Left cardiac atrium (tissue), 4 donors: ENCODE data around the gene ITGB6. TPM values are rescaled to one million over a fixed set of nuclear protein-coding genes. Genes with fewer than 3 reads are reported as not detected.
A peak's percentile ranks its signal among the peaks of the same experiment; 100 is the strongest.

ENCODE experiments used
- ATAC-seq, 2 donors: fragments of 200-7000 bp; cut with Tn5 transposase; one replicate each; pipeline ENCODE4 v1.9.1; 2020; ENCODE audit warnings: mild to moderate bottlenecking in 2 of 2, moderate library complexity in 2 of 2
- DNase-seq: peaks from one replicate; pipeline ENCODE4 v3.0.0-alpha.2; 2020
- intact Hi-C, 2 donors: fragments of 100-400 bp; cut with DNase I; formaldehyde crosslinking; loops; one replicate each; pipeline versions ENCODE4 v1.14.1 to v1.15.1; 2022 to 2023
- total RNA-seq, 2 donors: library from RNA; stranded (reverse); fragmentation: NEBNext Ultra II Directional; extraction: Animal tissue kit (Norgen Biotek cat#: 25700); gene quantifications; one replicate each; pipeline ENCODE4 v1.2.1, GENCODE V29; 2021
- donor health status: DM: no; HTN: yes; CAD: no.
- donor health status: DM: no; HTN: yes; CAD: no; lungs with severe emphysema.
- donor health status: DM: yes; HTN: yes; CAD: no.
- donor health status: Dilated cardiomyopathy.

Gene ITGB6
- total RNA-seq, 2 donors from 2014 or later, result 0.77 to 0.86 TPM

GRCh38 chr2:160222546-160223283 is 22.6 kb upstream of the ITGB6 start:
- ATAC-seq, result no peak
- intact Hi-C loops, result no loop called here
- DNase-seq, result no peak

DNA sequence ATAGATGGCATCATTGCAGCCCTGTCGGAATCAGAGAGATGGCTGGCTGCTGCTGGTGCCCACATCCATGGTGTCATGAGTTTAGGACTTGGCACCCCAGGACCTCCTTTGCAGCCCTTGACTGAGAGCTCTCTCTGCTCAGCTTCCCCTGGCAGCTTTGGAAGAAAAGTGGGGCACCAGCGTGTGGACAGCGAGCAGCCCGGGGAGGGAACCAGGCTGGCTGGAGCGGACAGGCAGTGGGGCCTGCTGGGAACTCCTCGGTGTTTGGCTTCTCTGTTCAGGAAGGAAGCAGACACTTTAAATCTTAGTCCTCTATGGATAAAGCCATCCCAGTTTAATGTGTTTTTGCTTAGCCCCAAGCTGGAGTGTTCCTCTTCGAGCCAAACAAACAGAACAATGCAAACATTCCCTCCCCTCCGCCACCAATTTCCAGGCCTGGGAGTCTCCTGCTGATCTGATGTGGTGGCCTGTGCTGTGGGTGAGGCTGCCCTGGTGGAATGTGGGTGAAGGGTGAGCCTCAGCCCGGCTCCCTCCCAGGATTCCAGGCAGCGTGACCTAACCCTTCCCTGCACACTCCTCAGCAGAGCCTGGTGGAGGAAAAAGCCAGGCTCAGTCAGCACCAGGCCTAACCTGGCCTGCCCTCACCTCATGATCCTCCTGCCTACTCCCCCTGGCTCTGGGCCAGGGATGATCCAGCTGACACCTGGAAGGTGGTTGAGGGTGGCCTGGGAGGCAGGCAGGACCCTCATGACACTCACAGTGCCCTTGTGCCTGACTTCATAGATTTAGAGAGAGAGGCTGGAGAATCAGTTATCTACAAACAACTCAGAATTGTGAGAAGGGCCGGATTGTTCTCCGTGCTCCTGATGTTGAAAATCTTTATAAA is 21.6 kb upstream of the ITGB6 start:
- DNase-seq, result peak; percentile 61
- ATAC-seq, result peak; percentile 89 to 90
- intact Hi-C loops, result no loop called here

DNA sequence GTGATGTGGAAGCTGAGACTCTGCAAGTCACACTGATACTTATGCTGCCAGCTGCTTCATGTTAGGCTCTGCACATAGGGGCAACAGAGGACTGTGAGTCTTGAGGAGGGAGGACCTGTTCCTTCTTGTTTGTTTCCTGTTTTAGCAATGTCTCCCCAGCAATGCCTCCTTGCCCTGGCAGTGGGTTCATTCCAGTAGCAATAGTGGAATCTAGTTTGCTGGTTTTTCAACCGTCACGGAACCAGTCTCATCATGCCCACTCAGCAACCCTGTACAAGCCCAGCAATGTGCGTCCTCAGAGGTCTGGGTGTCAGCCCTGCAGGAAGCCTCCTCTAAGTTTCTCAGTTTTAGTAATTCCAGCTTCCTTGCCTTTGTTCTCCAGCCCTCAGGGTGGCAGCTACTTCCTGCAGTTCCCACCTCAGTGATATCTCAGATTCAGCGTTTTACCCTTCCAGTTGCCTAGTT is 20.5 kb upstream of the ITGB6 start:
- intact Hi-C loops, result no loop called here
- ATAC-seq, result no peak

GRCh38 chr2:160220026-160220425 is 20.0 kb upstream of the ITGB6 start:
- intact Hi-C loops, result no loop called here
- DNase-seq, result no peak

More for the DNA sequence above, 20.5 kb upstream of the ITGB6 start:
- DNase-seq, result no peak

DNA sequence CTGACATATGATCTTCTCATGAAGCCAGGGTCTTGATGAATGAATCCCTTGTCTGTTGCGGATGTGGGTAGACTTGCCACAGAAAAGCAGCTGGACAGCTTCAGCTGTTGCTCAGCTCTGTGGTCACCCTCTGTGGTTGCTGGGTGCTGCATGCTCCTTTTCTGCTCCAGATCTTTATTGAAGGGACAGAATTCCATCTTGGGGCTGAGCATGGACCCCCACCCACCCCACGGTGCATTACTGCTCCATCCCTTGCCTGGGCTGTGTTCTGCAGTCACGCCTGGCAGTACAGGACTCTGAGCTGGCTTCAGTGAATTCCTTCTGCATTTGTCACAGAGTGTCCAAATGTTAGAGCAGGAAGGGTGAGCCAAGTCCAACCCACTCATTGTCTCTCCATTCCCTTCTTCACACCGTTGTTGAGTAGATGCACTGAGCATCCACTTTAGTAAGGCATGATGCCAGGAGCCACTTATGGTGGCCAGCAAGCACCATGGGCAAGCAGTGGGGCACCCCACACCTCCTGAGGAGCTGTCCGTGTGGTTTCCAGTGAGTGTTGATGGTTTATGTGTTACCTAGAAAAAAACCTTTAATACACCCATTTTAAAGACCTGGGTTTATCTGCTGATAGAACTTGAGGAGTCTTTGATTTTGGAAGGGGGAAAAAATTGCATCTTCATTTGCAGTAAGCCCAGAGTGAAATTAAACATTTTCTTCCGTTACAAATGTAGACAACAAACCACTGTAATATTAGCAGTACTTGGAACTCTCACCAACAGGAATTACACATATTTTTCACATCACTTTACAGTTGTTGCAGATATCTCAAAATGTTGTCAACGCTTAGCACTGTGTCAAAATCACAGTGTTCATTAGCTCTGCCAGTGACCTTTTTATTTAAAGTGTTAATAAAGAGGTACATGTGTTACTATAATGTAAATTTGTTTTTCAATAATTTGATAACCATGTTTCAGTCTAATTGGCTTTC is 14.7 kb upstream of the ITGB6 start:
- DNase-seq, result peak; percentile 54
- intact Hi-C loops, result loop anchor here in 1 of 2 donors (5.0 kb wide), 1 partner anchor 53 kb away; no protein-coding TSS in a partner anchor
- peak; percentile 91 to 97 for ATAC-seq

More at GRCh38 chr2:160220026-160220425, 20.0 kb upstream of the ITGB6 start:
- ATAC-seq, result no peak

- DNase-seq (no peak), ATAC-seq (no peak)
- intact Hi-C loops, result loop anchor here in 1 of 2 donors (5.0 kb wide), 1 partner anchor 54 kb away; no protein-coding TSS in a partner anchor
Observed at GRCh38 chr2:160213511-160213910, 13.4 kb upstream of the ITGB6 start.

- intact Hi-C loops, result loop anchor here in 1 of 2 donors (5.0 kb wide), 1 partner anchor 57 kb away; no protein-coding TSS in a partner anchor
- peak in 1 of 2 donors; percentile 36 for ATAC-seq
- DNase-seq, result peak; percentile 65
Observed at GRCh38 chr2:160210599-160211138, 10.6 kb upstream of the ITGB6 start.

GRCh38 chr2:160209516-160209856 is 9.4 kb upstream of the ITGB6 start:
- DNase-seq (no peak), ATAC-seq (peak; percentile 16 to 17)
- intact Hi-C loops, result no loop called here

GRCh38 chr2:160208655-160209515 is 8.8 kb upstream of the ITGB6 start:
- no peak for DNase-seq
- ATAC-seq, result no peak
- intact Hi-C loops, result no loop called here

DNA sequence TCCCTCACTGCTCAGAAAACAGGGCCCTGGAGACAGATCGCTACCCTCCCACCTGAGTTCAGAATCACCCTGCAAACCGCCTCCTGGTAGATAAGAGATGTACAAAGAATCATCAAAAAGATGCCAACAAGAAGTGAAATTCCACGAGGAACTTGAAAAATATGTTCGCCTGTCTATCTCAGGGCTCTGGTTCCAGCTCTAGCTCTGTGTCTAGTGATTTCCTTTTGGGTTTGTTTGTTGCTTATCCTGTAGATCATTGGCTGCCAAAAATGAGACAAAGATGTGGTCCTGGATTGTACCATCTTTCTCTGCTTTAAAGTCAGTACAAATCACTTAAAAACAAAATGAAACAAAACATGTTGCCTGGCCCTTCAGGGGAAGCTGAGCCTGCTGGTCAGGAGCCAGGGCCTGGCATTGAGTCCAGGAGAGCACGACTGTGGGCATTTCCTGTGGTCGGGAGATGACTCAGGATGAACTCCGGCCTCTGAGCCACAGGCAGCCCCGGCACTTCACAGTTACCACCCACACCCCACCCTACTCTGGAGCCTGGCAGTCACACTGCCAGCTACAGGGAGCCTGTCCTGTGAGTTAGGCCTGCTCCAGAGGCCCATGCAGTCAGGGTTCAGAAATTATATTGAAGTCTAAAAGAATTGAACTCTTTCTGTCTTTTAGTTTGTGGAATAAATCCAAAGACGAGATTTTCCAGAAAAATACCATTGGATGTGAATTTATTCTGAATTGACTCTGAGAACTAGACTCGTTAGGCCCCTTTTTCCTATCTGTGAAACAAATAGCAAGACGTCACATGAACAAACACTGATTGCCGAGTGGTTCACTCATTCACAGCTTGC is 8.0 kb upstream of the ITGB6 start:
- DNase-seq, result peak; percentile 84
- intact Hi-C loops, result no loop called here
- ATAC-seq, result peak; percentile 88 to 97

DNA sequence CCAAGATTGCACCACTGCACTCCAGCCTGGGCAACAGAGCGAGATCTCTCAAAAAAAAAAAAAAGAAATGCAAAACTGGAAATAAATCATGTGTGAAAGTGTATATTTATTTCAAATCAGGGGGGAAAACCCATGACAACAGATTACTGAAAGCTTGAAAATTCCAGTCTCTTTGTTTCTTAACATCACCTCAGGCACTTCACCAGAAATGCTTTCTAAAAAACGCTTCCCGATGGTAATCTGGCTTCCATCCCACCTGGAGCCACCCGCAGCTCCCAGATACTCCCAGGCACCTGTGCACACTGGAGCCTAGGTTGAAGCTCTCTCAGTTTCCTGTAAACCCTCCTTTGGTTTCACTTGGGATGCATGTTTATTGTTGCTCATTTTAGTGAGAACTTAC is 7.2 kb upstream of the ITGB6 start:
- DNase-seq (no peak), ATAC-seq (no peak)
- intact Hi-C loops, result no loop called here

DNA sequence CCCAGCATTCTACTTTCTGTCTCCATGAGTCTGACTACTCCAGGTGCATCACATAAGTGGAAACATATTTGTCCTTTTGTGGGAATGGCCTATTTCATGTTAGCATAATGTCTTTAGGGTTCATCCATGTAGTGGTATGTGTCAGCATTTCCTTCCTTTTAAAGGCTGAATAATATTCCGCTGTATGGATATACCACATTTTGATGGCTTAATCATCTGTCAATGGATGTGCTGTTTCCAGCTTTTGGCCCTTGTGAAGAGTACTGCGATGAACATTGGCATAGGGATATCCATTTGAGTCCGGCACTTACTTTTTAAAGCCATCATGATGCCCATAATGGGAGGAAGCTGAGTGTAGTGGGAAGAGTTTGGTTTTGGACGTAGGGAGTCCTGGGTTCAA is 6.4 kb upstream of the ITGB6 start:
- ATAC-seq (no peak), DNase-seq (no peak)
- intact Hi-C loops, result no loop called here

GRCh38 chr2:160205505-160205904 is 5.4 kb upstream of the ITGB6 start:
- DNase-seq (peak; percentile 37), ATAC-seq (peak in 1 of 2 donors; percentile 38)
- intact Hi-C loops, result no loop called here

- DNase-seq (no peak), ATAC-seq (no peak)
- intact Hi-C loops, result no loop called here
Observed at GRCh38 chr2:160203422-160203821, 3.4 kb upstream of the ITGB6 start.

- DNase-seq, result no peak
- intact Hi-C loops, result no loop called here
- ATAC-seq, result no peak
Observed at GRCh38 chr2:160203007-160203406, 2.9 kb upstream of the ITGB6 start.

DNA sequence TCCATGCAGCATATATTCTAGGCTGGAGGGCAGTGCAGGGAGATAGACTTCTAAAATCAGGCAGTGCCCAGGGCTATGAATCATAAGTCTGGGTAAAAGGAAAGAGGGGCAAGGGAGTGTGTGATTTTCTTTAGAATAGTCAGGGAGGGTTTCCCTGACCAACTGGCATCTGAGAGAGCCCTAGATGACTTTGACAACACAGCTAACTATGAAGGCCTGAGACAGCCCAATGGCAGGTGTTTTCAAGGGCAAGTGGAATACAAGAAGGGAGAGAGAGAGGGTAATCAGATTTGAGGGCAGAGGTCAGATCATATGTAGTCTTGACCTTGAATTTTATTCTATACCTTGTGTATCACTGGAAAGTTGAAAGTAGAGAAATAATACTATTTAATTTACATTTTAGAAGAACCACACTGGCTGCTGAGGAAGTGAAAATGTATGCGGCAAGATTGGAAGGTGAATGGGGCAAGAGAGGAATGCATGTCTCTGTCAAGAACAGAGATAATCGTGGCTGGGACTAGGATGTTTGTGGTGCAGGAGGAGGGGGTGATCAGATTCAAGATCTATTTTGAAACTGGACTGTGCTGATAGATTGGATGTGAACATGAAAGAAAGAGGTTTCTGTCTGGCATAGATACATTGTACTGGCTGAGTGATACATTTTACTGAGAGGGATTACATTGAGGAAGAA is 1.9 kb upstream of the ITGB6 start:
- intact Hi-C loops, result no loop called here
- ATAC-seq (no peak), DNase-seq (no peak)
